Peyer's patch (tissue), 4 donors: ENCODE data around the gene MCOLN1.
A peak's percentile ranks its signal among the peaks of the same experiment; 100 is the strongest.

Experiments used
- POLR2A ChIP-seq, 2 donors: fragments of 450-650 bp; IDR thresholded peaks; one replicate each; pipeline ENCODE4 v1.5.1; 2017; ENCODE audit warnings: antibody characterized with exemption in 2 of 2, mild to moderate bottlenecking in 2 of 2, moderate library complexity in 2 of 2
- TF ChIP-seq, protein P1 (sequence below), 6 experiments: fragments of 450-650 bp in 4 of 6; fragments of 200-600 bp in 2 of 6; sonication (generic) in 1 of 6; IDR thresholded peaks; one replicate each; pipeline ENCODE4 v1.5.1; 2017 to 2019; ENCODE audit warnings: antibody characterized with exemption in 6 of 6, mild to moderate bottlenecking in 3 of 6, moderate library complexity in 1 of 6

DNA sequence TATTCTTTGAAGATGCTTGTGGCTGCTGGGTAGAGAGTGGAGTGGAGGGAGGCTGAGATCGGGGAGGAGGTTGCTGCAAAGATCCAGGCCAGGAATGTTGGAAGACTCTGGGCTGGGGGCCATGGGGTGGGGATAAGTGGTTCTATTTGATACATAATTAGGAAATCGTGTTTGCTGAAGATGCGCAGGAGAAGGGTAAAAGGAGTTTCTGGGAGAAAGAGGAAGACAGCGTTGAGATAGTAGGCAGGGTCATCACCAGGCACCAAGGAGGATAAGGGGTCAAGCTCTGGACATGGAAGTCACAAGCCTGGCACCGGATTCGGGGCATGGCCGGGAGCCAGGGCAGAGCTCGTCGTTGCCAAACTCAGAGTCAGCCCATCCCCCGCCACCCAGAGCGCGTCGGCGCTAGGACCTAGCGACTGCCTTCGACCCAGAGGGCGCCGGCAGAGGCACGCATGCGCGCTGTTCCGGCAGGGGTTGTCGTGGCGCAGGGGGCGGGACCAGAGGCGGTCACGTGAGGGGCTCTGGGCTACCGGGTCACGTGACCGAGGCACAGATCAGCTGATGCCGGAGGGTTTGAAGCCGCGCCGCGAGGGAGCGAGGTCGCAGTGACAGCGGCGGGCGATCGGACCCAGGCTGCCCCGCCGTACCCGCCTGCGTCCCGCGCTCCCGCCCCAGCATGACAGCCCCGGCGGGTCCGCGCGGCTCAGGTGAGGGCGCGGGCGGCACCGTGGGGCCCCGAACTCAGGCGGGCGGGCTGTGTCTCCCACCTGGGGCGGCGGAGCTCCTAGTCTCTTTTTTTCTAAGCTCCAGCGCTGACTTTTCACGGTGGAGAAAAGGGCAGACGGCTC, at the start of gene MCOLN1:
- peak; percentile 63 to 67 for TF ChIP-seq POLR2A (IDR thresholded peaks at IDR 0.05)
- TF ChIP-seq, protein P1, sequence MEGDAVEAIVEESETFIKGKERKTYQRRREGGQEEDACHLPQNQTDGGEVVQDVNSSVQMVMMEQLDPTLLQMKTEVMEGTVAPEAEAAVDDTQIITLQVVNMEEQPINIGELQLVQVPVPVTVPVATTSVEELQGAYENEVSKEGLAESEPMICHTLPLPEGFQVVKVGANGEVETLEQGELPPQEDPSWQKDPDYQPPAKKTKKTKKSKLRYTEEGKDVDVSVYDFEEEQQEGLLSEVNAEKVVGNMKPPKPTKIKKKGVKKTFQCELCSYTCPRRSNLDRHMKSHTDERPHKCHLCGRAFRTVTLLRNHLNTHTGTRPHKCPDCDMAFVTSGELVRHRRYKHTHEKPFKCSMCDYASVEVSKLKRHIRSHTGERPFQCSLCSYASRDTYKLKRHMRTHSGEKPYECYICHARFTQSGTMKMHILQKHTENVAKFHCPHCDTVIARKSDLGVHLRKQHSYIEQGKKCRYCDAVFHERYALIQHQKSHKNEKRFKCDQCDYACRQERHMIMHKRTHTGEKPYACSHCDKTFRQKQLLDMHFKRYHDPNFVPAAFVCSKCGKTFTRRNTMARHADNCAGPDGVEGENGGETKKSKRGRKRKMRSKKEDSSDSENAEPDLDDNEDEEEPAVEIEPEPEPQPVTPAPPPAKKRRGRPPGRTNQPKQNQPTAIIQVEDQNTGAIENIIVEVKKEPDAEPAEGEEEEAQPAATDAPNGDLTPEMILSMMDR (IDR thresholded peaks at IDR 0.05) = peak in 2 of 6 experiments; percentile 32 to 60
